Measurements from ENCODE around the gene HRK. TPM values are rescaled to one million over a fixed set of nuclear protein-coding genes. Genes with fewer than 3 reads are reported as not detected.

Gene HRK
- total RNA-seq, 1 experiment from 2014 or later = 0.33 TPM

- ChIA-PET POLR2A (ENCODE audit: unreplicated experiment) (no interaction called here), CTCF (no interaction called here)
- Histone ChIP-seq H3K9ac (ENCODE audit: low read length) (no peak overlapping the region), H3F3A (ENCODE audit: low read length, unreplicated experiment) (no peaks in the 10 kb centered on the region), H3K79me2 (ENCODE audit: low read length) (no peaks in the 10 kb centered on the region), H4K20me1 (ENCODE audit: low read length) (no peaks in the 10 kb centered on the region), H3K36me3 (ENCODE audit: low read depth, low read length) (no peaks in the 10 kb centered on the region), H3K4me1 (ENCODE audit: insufficient read depth, low read length) (peaks cover 11% of the 10 kb centered on the region; the same call in 1 of the 2 replicates), H3K4me2 (ENCODE audit: low read length) (no peak overlapping the region), H3K27me3 (ENCODE audit: low read length) (peaks cover 6% of the 10 kb centered on the region; the same call in 1 of the 2 replicates), H3K27ac (ENCODE audit: low read length) (no peak overlapping the region), H3K4me3 (ENCODE audit: low read length) (no peak overlapping the region), H3K9me2 (replicated peaks; ENCODE audit: low read length) (no peaks in the 10 kb centered on the region), H3K9me3 (ENCODE audit: low read length) (no peaks in the 10 kb centered on the region), H2AFZ (ENCODE audit: low read length) (no peak overlapping the region)
- intact Hi-C loops (cut with micrococcal nuclease) = no loop called here
- BruUV-seq (replicated peaks) = no TSS peak
- ATAC-seq = no peak
- DNase-seq = no peak
- TF ChIP-seq EZH2 (IDR thresholded peaks at IDR 0.05; ENCODE audit: low read length, unreplicated experiment) (no peak), EZH2phosphoT487 (IDR thresholded peaks at IDR 0.05; ENCODE audit: borderline replicate concordance, low read length) (no peak), CTCF (conservative IDR thresholded peaks at IDR 0.05; ENCODE audit: low read depth, low read length) (no peak)
Measured at GRCh38 chr12:116874324-116874995, 6.8 kb downstream of the HRK start.

- Histone ChIP-seq H3K4me2 (ENCODE audit: low read length) (no peak overlapping the region), H3K9ac (ENCODE audit: low read length) (no peak overlapping the region), H3K9me2 (replicated peaks; ENCODE audit: low read length) (no peaks in the 10 kb centered on the region), H3K27me3 (ENCODE audit: low read length) (no peaks in the 10 kb centered on the region), H3K4me1 (ENCODE audit: insufficient read depth, low read length) (no peaks in the 10 kb centered on the region), H3K27ac (ENCODE audit: low read length) (no peak overlapping the region), H3K36me3 (ENCODE audit: low read depth, low read length) (no peaks in the 10 kb centered on the region), H4K20me1 (ENCODE audit: low read length) (no peaks in the 10 kb centered on the region), H2AFZ (ENCODE audit: low read length) (no peak overlapping the region), H3F3A (ENCODE audit: low read length, unreplicated experiment) (no peaks in the 10 kb centered on the region), H3K4me3 (ENCODE audit: low read length) (no peak overlapping the region), H3K79me2 (ENCODE audit: low read length) (no peaks in the 10 kb centered on the region), H3K9me3 (ENCODE audit: low read length) (no peaks in the 10 kb centered on the region)
- CTCF ChIA-PET = no interaction called here
- no TSS peak for BruUV-seq (replicated peaks)
- intact Hi-C loops (cut with micrococcal nuclease) = no loop called here
- DNase-seq (no peak), ATAC-seq (no peak)
- POLR2A ChIA-PET (ENCODE audit: unreplicated experiment) = interaction anchor here (0.7 kb wide), 1 partner anchor 9 kb away, joined by 3 read pairs; no protein-coding TSS in a partner anchor
- TF ChIP-seq EZH2phosphoT487 (IDR thresholded peaks at IDR 0.05; ENCODE audit: borderline replicate concordance, low read length) (no peak), CTCF (conservative IDR thresholded peaks at IDR 0.05; ENCODE audit: low read depth, low read length) (no peak), EZH2 (IDR thresholded peaks at IDR 0.05; ENCODE audit: low read length, unreplicated experiment) (no peak)
Measured at GRCh38 chr12:116870306-116870705, 10.9 kb downstream of the HRK start.

- no peaks in the 10 kb centered on the region for H3K9me2 ChIP-seq (replicated peaks; ENCODE audit: low read length)
- no TSS peak for BruUV-seq (replicated peaks)
- ChIA-PET CTCF (no interaction called here), POLR2A (ENCODE audit: unreplicated experiment) (no interaction called here)
- no peaks in the 10 kb centered on the region for H3K79me2 ChIP-seq (ENCODE audit: low read length)
- no peak for ATAC-seq
- H2AFZ ChIP-seq (ENCODE audit: low read length) = no peak overlapping the region
- no peaks in the 10 kb centered on the region for H3F3A ChIP-seq (ENCODE audit: low read length, unreplicated experiment)
- no peak overlapping the region for H3K27ac ChIP-seq (ENCODE audit: low read length)
- intact Hi-C loops (cut with micrococcal nuclease) = no loop called here
- H3K9me3 ChIP-seq (ENCODE audit: low read length) = no peaks in the 10 kb centered on the region
- H3K9ac ChIP-seq (ENCODE audit: low read length) = no peak overlapping the region
- no peak overlapping the region for H3K4me2 ChIP-seq (ENCODE audit: low read length)
- no peak for DNase-seq
- no peak overlapping the region for H3K4me3 ChIP-seq (ENCODE audit: low read length)
- H4K20me1 ChIP-seq (ENCODE audit: low read length) = no peaks in the 10 kb centered on the region
- H3K27me3 ChIP-seq (ENCODE audit: low read length) = no peaks in the 10 kb centered on the region
- no peak for TF ChIP-seq EZH2phosphoT487 (IDR thresholded peaks at IDR 0.05; ENCODE audit: borderline replicate concordance, low read length)
- TF ChIP-seq EZH2 (IDR thresholded peaks at IDR 0.05; ENCODE audit: low read length, unreplicated experiment) = no peak
- no peak for TF ChIP-seq CTCF (conservative IDR thresholded peaks at IDR 0.05; ENCODE audit: low read depth, low read length)
- H3K36me3 ChIP-seq (ENCODE audit: low read depth, low read length) = no peaks in the 10 kb centered on the region
- peaks cover 14% of the 10 kb centered on the region for H3K4me1 ChIP-seq (ENCODE audit: insufficient read depth, low read length)
Measured at GRCh38 chr12:116867523-116867922, 13.7 kb downstream of the HRK start.

Data from PC-3 (cell line).